ENCODE measurements around the gene ADCY10. TPM values are rescaled to one million over a fixed set of nuclear protein-coding genes. Genes with fewer than 3 reads are reported as not detected.

ADCY10 gene
- total and polyA plus RNA-seq, 9 of the 15 experiments (the other 6 are each of a cell fraction or from before 2014, with no cell fraction given) = 0.08 to 0.86 (median 0.22) TPM

DNA sequence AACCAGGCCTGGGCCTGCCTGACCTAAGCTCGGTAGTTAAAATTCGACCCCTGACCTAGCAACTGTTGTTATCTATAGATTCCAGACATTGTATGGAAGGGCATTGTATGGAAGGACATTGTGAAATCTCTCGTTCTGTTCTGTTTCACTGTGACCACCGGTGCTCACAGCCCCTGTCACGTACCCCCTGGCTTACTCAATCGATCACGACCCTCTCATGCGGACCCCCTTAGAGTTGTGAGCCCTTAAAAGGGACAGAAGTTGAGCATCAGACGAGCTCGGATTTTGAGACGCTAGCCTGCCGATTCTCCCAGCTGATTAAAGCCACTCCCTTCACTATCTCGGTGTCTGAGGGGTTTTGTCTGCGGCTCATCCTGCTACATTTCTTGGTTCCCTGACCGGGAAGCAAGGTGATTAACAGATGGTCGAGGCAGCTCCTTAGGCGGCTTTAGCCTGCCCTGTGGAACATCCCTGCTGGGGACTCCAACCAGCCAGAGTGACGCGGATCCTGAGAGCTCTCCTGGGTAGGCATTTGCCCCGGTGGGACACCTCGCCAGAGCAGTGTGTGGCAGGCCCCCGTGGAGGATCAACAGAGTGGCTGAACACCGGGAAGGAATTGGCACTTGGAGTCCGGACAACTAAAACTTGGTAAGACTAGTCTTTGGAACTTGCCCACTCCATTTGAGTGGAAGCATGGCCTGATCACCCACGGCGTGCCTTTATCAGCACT is 50.6 kb downstream of the ADCY10 start (continued):
- TF ChIP-seq TCF3 (CRISPR knock-in tag; IDR thresholded peaks at IDR 0.05) = peak; percentile 73
- TF ChIP-seq ZNF263 (CRISPR knock-in tag; IDR thresholded peaks at IDR 0.05; ENCODE audit: borderline replicate concordance) = peak; percentile 54; the same call in 1 of the 2 replicates
- TF ChIP-seq CBFA2T3 (IDR thresholded peaks at IDR 0.05) = peak; percentile 83
- 0 out of 2 replicates have a peak, but pooled peaks have one; percentile 35 for TF ChIP-seq PML (IDR thresholded peaks at IDR 0.05; ENCODE audit: low read length)
- peak; percentile 28; the same call in 1 of the 2 replicates for TF ChIP-seq EP400 (IDR thresholded peaks at IDR 0.05)
- TF ChIP-seq DPF2 (IDR thresholded peaks at IDR 0.05) = peak; percentile 88
- TF ChIP-seq, protein P1, sequence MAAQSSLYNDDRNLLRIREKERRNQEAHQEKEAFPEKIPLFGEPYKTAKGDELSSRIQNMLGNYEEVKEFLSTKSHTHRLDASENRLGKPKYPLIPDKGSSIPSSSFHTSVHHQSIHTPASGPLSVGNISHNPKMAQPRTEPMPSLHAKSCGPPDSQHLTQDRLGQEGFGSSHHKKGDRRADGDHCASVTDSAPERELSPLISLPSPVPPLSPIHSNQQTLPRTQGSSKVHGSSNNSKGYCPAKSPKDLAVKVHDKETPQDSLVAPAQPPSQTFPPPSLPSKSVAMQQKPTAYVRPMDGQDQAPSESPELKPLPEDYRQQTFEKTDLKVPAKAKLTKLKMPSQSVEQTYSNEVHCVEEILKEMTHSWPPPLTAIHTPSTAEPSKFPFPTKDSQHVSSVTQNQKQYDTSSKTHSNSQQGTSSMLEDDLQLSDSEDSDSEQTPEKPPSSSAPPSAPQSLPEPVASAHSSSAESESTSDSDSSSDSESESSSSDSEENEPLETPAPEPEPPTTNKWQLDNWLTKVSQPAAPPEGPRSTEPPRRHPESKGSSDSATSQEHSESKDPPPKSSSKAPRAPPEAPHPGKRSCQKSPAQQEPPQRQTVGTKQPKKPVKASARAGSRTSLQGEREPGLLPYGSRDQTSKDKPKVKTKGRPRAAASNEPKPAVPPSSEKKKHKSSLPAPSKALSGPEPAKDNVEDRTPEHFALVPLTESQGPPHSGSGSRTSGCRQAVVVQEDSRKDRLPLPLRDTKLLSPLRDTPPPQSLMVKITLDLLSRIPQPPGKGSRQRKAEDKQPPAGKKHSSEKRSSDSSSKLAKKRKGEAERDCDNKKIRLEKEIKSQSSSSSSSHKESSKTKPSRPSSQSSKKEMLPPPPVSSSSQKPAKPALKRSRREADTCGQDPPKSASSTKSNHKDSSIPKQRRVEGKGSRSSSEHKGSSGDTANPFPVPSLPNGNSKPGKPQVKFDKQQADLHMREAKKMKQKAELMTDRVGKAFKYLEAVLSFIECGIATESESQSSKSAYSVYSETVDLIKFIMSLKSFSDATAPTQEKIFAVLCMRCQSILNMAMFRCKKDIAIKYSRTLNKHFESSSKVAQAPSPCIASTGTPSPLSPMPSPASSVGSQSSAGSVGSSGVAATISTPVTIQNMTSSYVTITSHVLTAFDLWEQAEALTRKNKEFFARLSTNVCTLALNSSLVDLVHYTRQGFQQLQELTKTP (IDR thresholded peaks at IDR 0.05; ENCODE audit: low read depth in 1 of 2, partially characterized antibody in 2 of 2) = peak in 1 of 2 experiments; percentile 14
- TF ChIP-seq ZNF24 (IDR thresholded peaks at IDR 0.05) = 0 out of 2 replicates have a peak, but pooled peaks have one; percentile 10
- TF ChIP-seq, protein P2, sequence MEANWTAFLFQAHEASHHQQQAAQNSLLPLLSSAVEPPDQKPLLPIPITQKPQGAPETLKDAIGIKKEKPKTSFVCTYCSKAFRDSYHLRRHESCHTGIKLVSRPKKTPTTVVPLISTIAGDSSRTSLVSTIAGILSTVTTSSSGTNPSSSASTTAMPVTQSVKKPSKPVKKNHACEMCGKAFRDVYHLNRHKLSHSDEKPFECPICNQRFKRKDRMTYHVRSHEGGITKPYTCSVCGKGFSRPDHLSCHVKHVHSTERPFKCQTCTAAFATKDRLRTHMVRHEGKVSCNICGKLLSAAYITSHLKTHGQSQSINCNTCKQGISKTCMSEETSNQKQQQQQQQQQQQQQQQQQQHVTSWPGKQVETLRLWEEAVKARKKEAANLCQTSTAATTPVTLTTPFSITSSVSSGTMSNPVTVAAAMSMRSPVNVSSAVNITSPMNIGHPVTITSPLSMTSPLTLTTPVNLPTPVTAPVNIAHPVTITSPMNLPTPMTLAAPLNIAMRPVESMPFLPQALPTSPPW (CRISPR knock-in tag; IDR thresholded peaks at IDR 0.05) = 0 out of 2 replicates have a peak, but pooled peaks have one; percentile 17
- TF ChIP-seq STAG1 (CRISPR knock-in tag; IDR thresholded peaks at IDR 0.05; ENCODE audit: borderline replicate concordance) = 0 out of 2 replicates have a peak, but pooled peaks have one; percentile 8
- TF ChIP-seq KDM5B (IDR thresholded peaks at IDR 0.05; ENCODE audit: insufficient replicate concordance, low read depth, low read length) = peak; percentile 29
- peak in 1 of 2 experiments; percentile 14; a peak in 1 of 4 replicates for TF ChIP-seq RAD21 (CRISPR knock-in tag; conservative IDR thresholded peaks at IDR 0.05 in 1 of 2, IDR thresholded peaks at IDR 0.05 in 1 of 2)
- peak; percentile 88 for TF ChIP-seq NCOR1 (IDR thresholded peaks at IDR 0.05)
- peak; percentile 46; the same call in 1 of the 2 replicates for TF ChIP-seq RNF2 (IDR thresholded peaks at IDR 0.05)
- TF ChIP-seq RBFOX2 (IDR thresholded peaks at IDR 0.05; ENCODE audit: low read depth, low read length) = peak; percentile 66
- peak; percentile 32 for TF ChIP-seq SMARCC2 (IDR thresholded peaks at IDR 0.05; ENCODE audit: low read depth)
- TF ChIP-seq NR2C1 (IDR thresholded peaks at IDR 0.05) = peak; percentile 89
- peak; percentile 93 for TF ChIP-seq NR2C1 (tag; IDR thresholded peaks at IDR 0.05)
- 0 out of 2 replicates have a peak, but pooled peaks have one; percentile 17 for TF ChIP-seq TAF7 (tag; IDR thresholded peaks at IDR 0.05)
- 0 out of 2 replicates have a peak, but pooled peaks have one; percentile 19 for TF ChIP-seq NR2C2 (CRISPR knock-in tag; IDR thresholded peaks at IDR 0.05)
- peak; percentile 94 for TF ChIP-seq NR2C2 (tag; IDR thresholded peaks at IDR 0.05)
- TF ChIP-seq, protein P3, sequence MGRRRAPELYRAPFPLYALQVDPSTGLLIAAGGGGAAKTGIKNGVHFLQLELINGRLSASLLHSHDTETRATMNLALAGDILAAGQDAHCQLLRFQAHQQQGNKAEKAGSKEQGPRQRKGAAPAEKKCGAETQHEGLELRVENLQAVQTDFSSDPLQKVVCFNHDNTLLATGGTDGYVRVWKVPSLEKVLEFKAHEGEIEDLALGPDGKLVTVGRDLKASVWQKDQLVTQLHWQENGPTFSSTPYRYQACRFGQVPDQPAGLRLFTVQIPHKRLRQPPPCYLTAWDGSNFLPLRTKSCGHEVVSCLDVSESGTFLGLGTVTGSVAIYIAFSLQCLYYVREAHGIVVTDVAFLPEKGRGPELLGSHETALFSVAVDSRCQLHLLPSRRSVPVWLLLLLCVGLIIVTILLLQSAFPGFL (CRISPR knock-in tag; IDR thresholded peaks at IDR 0.05) = 0 out of 2 replicates have a peak, but pooled peaks have one; percentile 13
